Right lobe of liver (tissue), 4 donors: ENCODE measurements around the gene FLVCR2.

Experiments used
- POLR2A ChIP-seq: fragments of 450-650 bp; IDR thresholded peaks from one replicate; pipeline ENCODE4 v1.6.1; 2017; ENCODE audit warnings: antibody characterized with exemption, mild to moderate bottlenecking
- TF ChIP-seq, protein P1 (sequence below), 4 donors: fragments of 200-600 bp in 3 of 4; fragments of 450-650 bp in 1 of 4; IDR thresholded peaks; one replicate each; pipeline versions ENCODE4 v1.5.1 to v1.8.0; 2016 to 2022; ENCODE audit warnings: antibody characterized with exemption in 4 of 4, mild to moderate bottlenecking in 2 of 4
- donor health status: DM: no; HTN: no; CAD: no.
- donor health status: DM: no; HTN: no; CAD: no.
- donor health status: DM: no; HTN: yes; CAD: no.

DNA sequence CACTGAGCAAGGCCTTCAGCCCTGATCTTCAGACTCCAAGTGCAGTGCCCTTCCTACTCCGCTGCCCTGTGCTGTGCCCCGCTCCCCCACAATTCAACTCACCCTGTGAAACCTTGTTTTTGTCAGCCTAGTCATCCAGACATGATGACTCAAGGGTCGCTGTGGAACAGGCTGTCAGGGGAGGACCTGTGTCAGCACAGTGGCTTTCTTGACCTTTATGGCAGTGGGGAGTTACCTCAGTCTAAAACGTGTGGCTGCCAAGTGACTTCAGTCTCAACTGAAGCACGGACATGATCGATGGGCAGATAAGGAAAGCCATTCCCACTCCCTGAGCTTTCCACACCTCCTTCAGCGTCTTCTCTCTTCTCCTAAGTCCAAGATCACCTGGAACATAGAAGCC, 16.3 kb upstream of the FLVCR2 start:
- TF ChIP-seq, protein P1, sequence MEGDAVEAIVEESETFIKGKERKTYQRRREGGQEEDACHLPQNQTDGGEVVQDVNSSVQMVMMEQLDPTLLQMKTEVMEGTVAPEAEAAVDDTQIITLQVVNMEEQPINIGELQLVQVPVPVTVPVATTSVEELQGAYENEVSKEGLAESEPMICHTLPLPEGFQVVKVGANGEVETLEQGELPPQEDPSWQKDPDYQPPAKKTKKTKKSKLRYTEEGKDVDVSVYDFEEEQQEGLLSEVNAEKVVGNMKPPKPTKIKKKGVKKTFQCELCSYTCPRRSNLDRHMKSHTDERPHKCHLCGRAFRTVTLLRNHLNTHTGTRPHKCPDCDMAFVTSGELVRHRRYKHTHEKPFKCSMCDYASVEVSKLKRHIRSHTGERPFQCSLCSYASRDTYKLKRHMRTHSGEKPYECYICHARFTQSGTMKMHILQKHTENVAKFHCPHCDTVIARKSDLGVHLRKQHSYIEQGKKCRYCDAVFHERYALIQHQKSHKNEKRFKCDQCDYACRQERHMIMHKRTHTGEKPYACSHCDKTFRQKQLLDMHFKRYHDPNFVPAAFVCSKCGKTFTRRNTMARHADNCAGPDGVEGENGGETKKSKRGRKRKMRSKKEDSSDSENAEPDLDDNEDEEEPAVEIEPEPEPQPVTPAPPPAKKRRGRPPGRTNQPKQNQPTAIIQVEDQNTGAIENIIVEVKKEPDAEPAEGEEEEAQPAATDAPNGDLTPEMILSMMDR (IDR thresholded peaks at IDR 0.05), result no peak
- no peak for TF ChIP-seq POLR2A
